ENCODE results near the gene NEDD4. TPM values are rescaled to one million over a fixed set of nuclear protein-coding genes. Genes with fewer than 3 reads are reported as not detected.

The NEDD4 gene
- total and polyA plus RNA-seq, 2 of the 4 experiments (the other 2 are of a cell fraction), result 27.4 to 80.7 TPM

DNA sequence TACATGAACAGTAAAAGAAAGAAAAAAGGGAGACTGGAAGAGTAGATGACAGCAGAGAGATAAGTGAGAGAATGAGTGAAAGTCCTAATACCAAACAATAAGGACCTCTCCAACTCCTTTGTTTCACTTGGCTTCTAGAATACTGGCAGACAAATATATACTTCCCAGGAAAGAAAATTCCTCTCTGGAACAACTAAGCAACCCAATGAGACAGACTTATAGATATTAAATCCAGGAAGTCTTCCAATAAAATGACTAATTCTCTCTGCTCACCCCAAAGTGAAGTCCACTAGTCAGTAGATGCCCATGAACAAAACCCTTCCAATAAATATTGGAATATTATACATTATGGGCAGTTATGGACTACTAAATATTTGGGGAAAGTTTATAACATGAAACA, 114.2 kb downstream of the NEDD4 start:
- H3K9me1 ChIP-seq (ENCODE audit: insufficient read depth, low read length), result peaks cover 15% of the 10 kb centered on the region
- peaks cover 22 to 56% of the 10 kb centered on the region in 2 experiments for H3K79me1 ChIP-seq (ENCODE audit: low read depth in 1 of 2, low read length in 2 of 2)
- no peak overlapping the region for H3K18ac ChIP-seq (ENCODE audit: low read depth, low read length)
- H3K27me3 ChIP-seq (ENCODE audit: control insufficient read depth, insufficient read depth, low read length), result no peaks in the 10 kb centered on the region
- H2AFZ ChIP-seq (replicated peaks; ENCODE audit: low read length, poor library complexity), result no peak overlapping the region
- H3K27ac ChIP-seq (ENCODE audit: insufficient read depth, low read length), result no peak overlapping the region
- no peak overlapping the region for H2AK9ac ChIP-seq (replicated peaks; ENCODE audit: low read depth, low read length, poor library complexity)
- H2BK15ac ChIP-seq (ENCODE audit: low read depth, low read length), result no peak overlapping the region
- H3K23ac ChIP-seq (ENCODE audit: low read depth, low read length), result no peak overlapping the region
- ATAC-seq (ENCODE audit: low read depth) (peak; percentile 24; the same call in 1 of the 2 replicates), DNase-seq (peak; percentile 55)
- peaks cover 2% of the 10 kb centered on the region; the same call in 1 of the 2 replicates for H3K36me3 ChIP-seq (ENCODE audit: control insufficient read depth, insufficient read depth, low read length)
- H4K5ac ChIP-seq (ENCODE audit: low read depth, low read length), result no peak overlapping the region
- no peak overlapping the region for H3K4me3 ChIP-seq (ENCODE audit: insufficient read depth, low read depth, low read length)
- intact Hi-C loops (cut with micrococcal nuclease) (no loop called here), dilution Hi-C loops (cut with HindIII; ENCODE audit: low sequenced_read_pairs, unreplicated experiment) (no loop called here), in situ Hi-C loops (cut with MboI; ENCODE audit: low sequenced_read_pairs) (no loop called here)
- H3K9ac ChIP-seq (ENCODE audit: low read depth, low read length), result no peak overlapping the region
- H3K56ac ChIP-seq (ENCODE audit: extremely low read depth, insufficient read depth, low read length), result no peak overlapping the region
- H3K9me3 ChIP-seq (ENCODE audit: control insufficient read depth, insufficient read depth, low read length), result no peaks in the 10 kb centered on the region
- no peak overlapping the region for H2BK120ac ChIP-seq (ENCODE audit: low read depth, low read length)
- H2BK5ac ChIP-seq (ENCODE audit: low read depth, low read length, poor library complexity, severe bottlenecking), result no peak overlapping the region
- ChIA-PET POLR2A (ENCODE audit: unreplicated experiment) (no interaction called here), CTCF (interaction anchor here (1.0 kb wide), 1 partner anchor 18 kb away, joined by 3 read pairs; no protein-coding TSS in a partner anchor)
- no TSS peak for BruUV-seq (replicated peaks)
- peaks cover 12% of the 10 kb centered on the region for H4K20me1 ChIP-seq (ENCODE audit: insufficient read depth, low read length)
- H4K91ac ChIP-seq (ENCODE audit: insufficient read depth, low read depth, low read length), result no peak overlapping the region
- H2BK20ac ChIP-seq (ENCODE audit: low read depth, low read length), result no peak overlapping the region
- H2AK5ac ChIP-seq (ENCODE audit: low read depth, low read length), result no peak overlapping the region
- H4K8ac ChIP-seq (ENCODE audit: low read depth in 2 of 2, low read length in 2 of 2), result no peak overlapping the region
- no peak overlapping the region for H3K4me2 ChIP-seq (ENCODE audit: low read depth, low read length)
- H3K4me1 ChIP-seq (ENCODE audit: control insufficient read depth, insufficient read depth, low read length), result no peaks in the 10 kb centered on the region; the same call in 1 of the 2 replicates
- no peak overlapping the region for H3K14ac ChIP-seq (replicated peaks; ENCODE audit: low read depth, low read length)
- TF ChIP-seq RAD21 (IDR thresholded peaks at IDR 0.05; ENCODE audit: low read length) (no peak), RFX5 (IDR thresholded peaks at IDR 0.05; ENCODE audit: low read depth, low read length) (no peak), SMC3 (IDR thresholded peaks at IDR 0.05; ENCODE audit: low read depth, low read length) (no peak), NFE2L2 (IDR thresholded peaks at IDR 0.05; ENCODE audit: low read depth, low read length) (no peak), CEBPB (IDR thresholded peaks at IDR 0.05; ENCODE audit: low read depth, low read length) (no peak), BHLHE40 (IDR thresholded peaks at IDR 0.05; ENCODE audit: low read depth, low read length) (no peak)
- TF ChIP-seq, protein P1, sequence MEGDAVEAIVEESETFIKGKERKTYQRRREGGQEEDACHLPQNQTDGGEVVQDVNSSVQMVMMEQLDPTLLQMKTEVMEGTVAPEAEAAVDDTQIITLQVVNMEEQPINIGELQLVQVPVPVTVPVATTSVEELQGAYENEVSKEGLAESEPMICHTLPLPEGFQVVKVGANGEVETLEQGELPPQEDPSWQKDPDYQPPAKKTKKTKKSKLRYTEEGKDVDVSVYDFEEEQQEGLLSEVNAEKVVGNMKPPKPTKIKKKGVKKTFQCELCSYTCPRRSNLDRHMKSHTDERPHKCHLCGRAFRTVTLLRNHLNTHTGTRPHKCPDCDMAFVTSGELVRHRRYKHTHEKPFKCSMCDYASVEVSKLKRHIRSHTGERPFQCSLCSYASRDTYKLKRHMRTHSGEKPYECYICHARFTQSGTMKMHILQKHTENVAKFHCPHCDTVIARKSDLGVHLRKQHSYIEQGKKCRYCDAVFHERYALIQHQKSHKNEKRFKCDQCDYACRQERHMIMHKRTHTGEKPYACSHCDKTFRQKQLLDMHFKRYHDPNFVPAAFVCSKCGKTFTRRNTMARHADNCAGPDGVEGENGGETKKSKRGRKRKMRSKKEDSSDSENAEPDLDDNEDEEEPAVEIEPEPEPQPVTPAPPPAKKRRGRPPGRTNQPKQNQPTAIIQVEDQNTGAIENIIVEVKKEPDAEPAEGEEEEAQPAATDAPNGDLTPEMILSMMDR (conservative IDR thresholded peaks at IDR 0.05; ENCODE audit: low read depth, low read length), result no peak
- TF ChIP-seq, protein P2, sequence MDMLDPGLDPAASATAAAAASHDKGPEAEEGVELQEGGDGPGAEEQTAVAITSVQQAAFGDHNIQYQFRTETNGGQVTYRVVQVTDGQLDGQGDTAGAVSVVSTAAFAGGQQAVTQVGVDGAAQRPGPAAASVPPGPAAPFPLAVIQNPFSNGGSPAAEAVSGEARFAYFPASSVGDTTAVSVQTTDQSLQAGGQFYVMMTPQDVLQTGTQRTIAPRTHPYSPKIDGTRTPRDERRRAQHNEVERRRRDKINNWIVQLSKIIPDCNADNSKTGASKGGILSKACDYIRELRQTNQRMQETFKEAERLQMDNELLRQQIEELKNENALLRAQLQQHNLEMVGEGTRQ (IDR thresholded peaks at IDR 0.05; ENCODE audit: low read depth, low read length), result no peak
- H3K4ac ChIP-seq (ENCODE audit: low read depth, low read length), result no peak overlapping the region

Measured in IMR-90 (cell line).